Measurements from ENCODE around the gene GZMM.

Gene GZMM

DNA sequence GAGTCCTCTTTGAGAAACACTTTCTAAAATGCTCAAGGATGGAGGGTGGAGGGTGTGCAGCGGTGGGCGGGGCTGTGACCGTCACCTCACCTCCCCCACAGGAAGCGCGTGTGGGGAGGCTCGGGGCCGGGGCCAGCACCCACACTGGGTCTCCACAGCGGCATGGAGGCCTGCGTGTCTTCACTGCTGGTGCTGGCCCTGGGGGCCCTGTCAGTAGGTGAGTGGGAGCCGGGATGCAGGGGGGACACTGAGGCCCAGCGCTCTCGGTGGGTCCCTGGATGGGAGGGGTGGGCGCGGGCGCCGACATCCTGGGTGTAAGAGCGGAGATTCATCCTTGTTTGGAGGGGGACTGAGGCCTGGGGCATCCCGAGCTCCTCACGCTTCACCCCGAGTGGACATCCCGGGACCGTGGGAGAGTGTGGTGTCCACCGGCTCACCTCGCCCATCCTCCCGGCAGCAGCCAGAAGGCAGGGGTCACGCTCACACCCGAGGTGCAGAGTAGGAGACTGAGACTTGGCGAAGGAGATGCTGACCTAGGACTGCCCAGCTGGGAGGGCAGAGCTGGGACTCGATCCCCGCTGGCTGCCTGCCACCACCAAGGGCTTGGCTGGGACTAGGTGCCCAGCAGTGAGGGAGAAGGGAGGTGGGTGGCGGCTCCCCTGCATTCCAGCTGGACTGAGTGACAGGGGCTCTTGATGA lies at the start of gene GZMM:
Gene GZMM (plus strand): TSS at position 144 of the 699 bp plus-strand sequence. CDS start 19 bp downstream, at position 163.
- Histone ChIP-seq H3K9me3 (ENCODE audit: control insufficient read depth, insufficient read depth, low read depth, low read length) (no peaks in the 10 kb centered on the region), H3K4me1 (ENCODE audit: control insufficient read depth, insufficient read depth, low read length) (no peaks in the 10 kb centered on the region), H3K4me3 (ENCODE audit: low read depth, low read length) (no peak within 1 kb of the TSS), H3K27ac (ENCODE audit: extremely low read depth, low read depth, low read length) (no peak within 1 kb of the TSS), H3K36me3 (ENCODE audit: control insufficient read depth in 2 of 2, insufficient read depth in 1 of 2, low read length in 2 of 2) (peaks cover 0 to 21% of the 10 kb centered on the region in 2 experiments; a peak in 1 of 3 replicates)
- ChIA-PET POLR2A (no interaction called here), CTCF (no interaction called here)
- TF ChIP-seq ZFHX2 (tag by site-specific recombination; conservative IDR thresholded peaks at IDR 0.05) = peak; percentile 39; the same call in 1 of the 2 replicates
- TF ChIP-seq YY2 (tag by site-specific recombination; IDR thresholded peaks at IDR 0.05) = no peak
- TF ChIP-seq EGR2 (tag by site-specific recombination; IDR thresholded peaks at IDR 0.05; ENCODE audit: low read depth) = 0 out of 2 replicates have a peak, but pooled peaks have one; percentile 15

- H3K27ac ChIP-seq (ENCODE audit: extremely low read depth, low read depth, low read length) = no peak overlapping the region
- no peaks in the 10 kb centered on the region for H3K36me3 ChIP-seq (ENCODE audit: control insufficient read depth in 2 of 2, insufficient read depth in 1 of 2, low read length in 2 of 2)
- no peaks in the 10 kb centered on the region for H3K4me1 ChIP-seq (ENCODE audit: control insufficient read depth, insufficient read depth, low read length)
- POLR2A ChIA-PET = interaction anchor here (0.6 to 2.0 kb wide), 3 partner anchors 8 to 265 kb away, joined by 3 to 7 read pairs (median 3); partner anchors contain the start of gene TPGS1
- TF ChIP-seq ZNF560 (tag by site-specific recombination; IDR thresholded peaks at IDR 0.05; ENCODE audit: borderline replicate concordance) (no peak), KLF1 (tag by site-specific recombination; IDR thresholded peaks at IDR 0.05) (0 out of 2 replicates have a peak, but pooled peaks have one; percentile 57), IKZF3 (tag by site-specific recombination; IDR thresholded peaks at IDR 0.05) (0 out of 2 replicates have a peak, but pooled peaks have one; percentile 37), ZNF623 (tag by site-specific recombination; IDR thresholded peaks at IDR 0.05) (no peak), ZNF645 (tag by site-specific recombination; IDR thresholded peaks at IDR 0.05) (no peak), SETDB1 (IDR thresholded peaks at IDR 0.05; ENCODE audit: insufficient read length, low read length) (no peak), ZNF791 (tag by site-specific recombination; IDR thresholded peaks at IDR 0.05) (no peak), ZNF140 (tag by site-specific recombination; IDR thresholded peaks at IDR 0.05) (no peak), ZNF544 (tag by site-specific recombination; IDR thresholded peaks at IDR 0.05) (no peak)
- CTCF ChIA-PET = interaction anchor here (2.6 kb wide), 1 partner anchor 12 kb away, joined by 12 read pairs; no protein-coding TSS in a partner anchor
- no peaks in the 10 kb centered on the region for H3K9me3 ChIP-seq (ENCODE audit: control insufficient read depth, insufficient read depth, low read depth, low read length)
- H3K4me3 ChIP-seq (ENCODE audit: low read depth, low read length) = no peak overlapping the region
Measured at GRCh38 chr19:494171-495080, 49.4 kb upstream of the GZMM start.

- ChIA-PET POLR2A (interaction anchor here (2.0 kb wide), 1 partner anchor 12 kb away, joined by 7 read pairs; the partner anchor contains the start of gene TPGS1), CTCF (interaction anchor here (0.6 to 2.6 kb wide), 7 partner anchors 7 to 73 kb away, joined by 3 to 12 read pairs (median 6); no protein-coding TSS in a partner anchor)
- Histone ChIP-seq H3K36me3 (ENCODE audit: control insufficient read depth in 2 of 2, insufficient read depth in 1 of 2, low read length in 2 of 2) (no peaks in the 10 kb centered on the region), H3K9me3 (ENCODE audit: control insufficient read depth, insufficient read depth, low read depth, low read length) (no peaks in the 10 kb centered on the region), H3K4me1 (ENCODE audit: control insufficient read depth, insufficient read depth, low read length) (no peaks in the 10 kb centered on the region), H3K27ac (ENCODE audit: extremely low read depth, low read depth, low read length) (no peak overlapping the region), H3K4me3 (ENCODE audit: low read depth, low read length) (no peak overlapping the region)
- TF ChIP-seq, protein P1, sequence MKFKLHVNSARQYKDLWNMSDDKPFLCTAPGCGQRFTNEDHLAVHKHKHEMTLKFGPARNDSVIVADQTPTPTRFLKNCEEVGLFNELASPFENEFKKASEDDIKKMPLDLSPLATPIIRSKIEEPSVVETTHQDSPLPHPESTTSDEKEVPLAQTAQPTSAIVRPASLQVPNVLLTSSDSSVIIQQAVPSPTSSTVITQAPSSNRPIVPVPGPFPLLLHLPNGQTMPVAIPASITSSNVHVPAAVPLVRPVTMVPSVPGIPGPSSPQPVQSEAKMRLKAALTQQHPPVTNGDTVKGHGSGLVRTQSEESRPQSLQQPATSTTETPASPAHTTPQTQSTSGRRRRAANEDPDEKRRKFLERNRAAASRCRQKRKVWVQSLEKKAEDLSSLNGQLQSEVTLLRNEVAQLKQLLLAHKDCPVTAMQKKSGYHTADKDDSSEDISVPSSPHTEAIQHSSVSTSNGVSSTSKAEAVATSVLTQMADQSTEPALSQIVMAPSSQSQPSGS (tag by site-specific recombination; IDR thresholded peaks at IDR 0.05; ENCODE audit: low read depth) = no peak
- TF ChIP-seq ZNF112 (tag by site-specific recombination; IDR thresholded peaks at IDR 0.05) (no peak), GLI2 (tag by site-specific recombination; IDR thresholded peaks at IDR 0.05; ENCODE audit: borderline replicate concordance, low read depth) (no peak), PRDM10 (tag by site-specific recombination; IDR thresholded peaks at IDR 0.05) (no peak), ZNF639 (tag by site-specific recombination; IDR thresholded peaks at IDR 0.05) (no peak)
- TF ChIP-seq, protein P2, sequence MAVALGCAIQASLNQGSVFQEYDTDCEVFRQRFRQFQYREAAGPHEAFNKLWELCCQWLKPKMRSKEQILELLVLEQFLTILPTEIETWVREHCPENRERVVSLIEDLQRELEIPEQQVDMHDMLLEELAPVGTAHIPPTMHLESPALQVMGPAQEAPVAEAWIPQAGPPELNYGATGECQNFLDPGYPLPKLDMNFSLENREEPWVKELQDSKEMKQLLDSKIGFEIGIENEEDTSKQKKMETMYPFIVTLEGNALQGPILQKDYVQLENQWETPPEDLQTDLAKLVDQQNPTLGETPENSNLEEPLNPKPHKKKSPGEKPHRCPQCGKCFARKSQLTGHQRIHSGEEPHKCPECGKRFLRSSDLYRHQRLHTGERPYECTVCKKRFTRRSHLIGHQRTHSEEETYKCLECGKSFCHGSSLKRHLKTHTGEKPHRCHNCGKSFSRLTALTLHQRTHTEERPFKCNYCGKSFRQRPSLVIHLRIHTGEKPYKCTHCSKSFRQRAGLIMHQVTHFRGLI (tag by site-specific recombination; IDR thresholded peaks at IDR 0.05) = no peak
Measured at GRCh38 chr19:495081-495401, 48.8 kb upstream of the GZMM start.
